GM21723 (cell line): ENCODE results near the gene TOB1.

Experiments
- ATAC-seq: cut with Tn5 transposase; IDR thresholded peaks from one replicate; pipeline ENCODE4 v1.9.1; 2021; ENCODE audit warnings: mild to moderate bottlenecking, moderate library complexity; ENCODE audit not compliant: unreplicated experiment

Gene TOB1

GRCh38 chr17:50848711-50849110, 17.4 kb downstream of the TOB1 start:
- ATAC-seq = no peak

- ATAC-seq = no peak
These were observed 18.1 kb downstream of the TOB1 start for GRCh38 chr17:50848039-50848438.

GRCh38 chr17:50847566-50847965, 18.6 kb downstream of the TOB1 start:
- ATAC-seq = no peak

- ATAC-seq = no peak
These were observed 20.7 kb downstream of the TOB1 start for GRCh38 chr17:50845240-50846147.

GRCh38 chr17:50844117-50844700, 21.9 kb downstream of the TOB1 start:
- no peak for ATAC-seq

GRCh38 chr17:50843150-50843905, 22.8 kb downstream of the TOB1 start:
- ATAC-seq = no peak

GRCh38 chr17:50842506-50843149, 23.5 kb downstream of the TOB1 start:
- no peak for ATAC-seq

GRCh38 chr17:50841949-50842354, 24.2 kb downstream of the TOB1 start:
- ATAC-seq = no peak

- ATAC-seq = no peak
These were observed 24.7 kb downstream of the TOB1 start for GRCh38 chr17:50841277-50841948.

GRCh38 chr17:50840311-50840851, 25.8 kb downstream of the TOB1 start:
- no peak for ATAC-seq

GRCh38 chr17:50839591-50840310, 26.4 kb downstream of the TOB1 start:
- no peak for ATAC-seq

GRCh38 chr17:50837980-50838954, 27.9 kb downstream of the TOB1 start:
- no peak for ATAC-seq

- no peak for ATAC-seq
These were observed 28.7 kb downstream of the TOB1 start for GRCh38 chr17:50837286-50837979.

- ATAC-seq = no peak
These were observed 29.3 kb downstream of the TOB1 start for GRCh38 chr17:50836826-50837225.

GRCh38 chr17:50835301-50836234, 30.6 kb downstream of the TOB1 start, which contains the start of gene WFIKKN2:
Gene WFIKKN2 (plus strand): TSS chr17:50835586. CDS start chr17:50835938, 352 bp downstream.
- no peak for ATAC-seq

GRCh38 chr17:50834429-50835300, 31.5 kb downstream of the TOB1 start:
- no peak for ATAC-seq
